IMR-90 (cell line): ENCODE data around the gene DAB1. TPM values are rescaled to one million over a fixed set of nuclear protein-coding genes. Genes with fewer than 3 reads are reported as not detected.

Source experiments
- ATAC-seq: fragments of 200-7000 bp; cut with Tn5 transposase; 2 replicates; pipeline ENCODE4 v1.9.1; 2020; ENCODE audit warnings: low read depth, mild to moderate bottlenecking, moderate library complexity
- BruUV-seq: library from RNA; stranded (reverse); fragments of 400-500 nt; replicated peaks from 2 replicates; lab custom pipeline; 2021; lab: Mats Ljungman, UMichigan
- CTCF ChIA-PET: fragments of 300-600 bp; formaldehyde crosslinking; extraction: SDS; loops from one replicate; lab custom pipeline; 2021; ENCODE audit warnings: antibody characterized with exemption; lab: Yijun Ruan, JAX
- POLR2A ChIA-PET: fragments of 300-600 bp; sonication (Branson Sonifier 250); formaldehyde crosslinking; loops from one replicate; lab custom pipeline; 2022; ENCODE audit warnings: antibody characterized with exemption; ENCODE audit not compliant: unreplicated experiment; lab: Charles Lee
- DNase-seq: peaks from one replicate; pipeline ENCODE4 v3.0.0; 2013
- H2AFZ ChIP-seq: replicated peaks from 2 replicates; pipeline ENCODE3; 2013; ENCODE audit warnings: low read length, mild to moderate bottlenecking; ENCODE audit not compliant: poor library complexity
- H2AK5ac ChIP-seq: 2 replicates; pipeline ENCODE4 v1.6.1; 2013; ENCODE audit warnings: low read depth, low read length, inconsistent platforms
- H2AK9ac ChIP-seq: replicated peaks from 2 replicates; pipeline ENCODE3; 2013; ENCODE audit warnings: mild to moderate bottlenecking, low read depth, low read length, moderate library complexity; ENCODE audit not compliant: poor library complexity
- H2BK120ac ChIP-seq: 2 replicates; pipeline ENCODE4 v1.6.1; 2013; ENCODE audit warnings: low read depth, low read length, inconsistent platforms
- H2BK15ac ChIP-seq: 3 replicates; pipeline ENCODE4 v1.6.1; 2013; ENCODE audit warnings: low read depth, low read length, inconsistent platforms
- H2BK20ac ChIP-seq: 2 replicates; pipeline ENCODE4 v1.6.1; 2013; ENCODE audit warnings: low read depth, mild to moderate bottlenecking, inconsistent platforms, low read length, moderate library complexity
- H2BK5ac ChIP-seq: 2 replicates; pipeline ENCODE4 v1.6.1; 2013; ENCODE audit warnings: mild to moderate bottlenecking, low read depth, low read length, inconsistent platforms; ENCODE audit not compliant: poor library complexity, severe bottlenecking
- H3K14ac ChIP-seq: replicated peaks from 2 replicates; pipeline ENCODE4 v1.6.1; 2013; ENCODE audit warnings: low read depth, low read length, inconsistent platforms
- H3K18ac ChIP-seq: 2 replicates; pipeline ENCODE4 v1.6.1; 2013; ENCODE audit warnings: low read depth, low read length, control low read depth
- H3K23ac ChIP-seq: 2 replicates; pipeline ENCODE4 v1.6.1; 2013; ENCODE audit warnings: low read depth, low read length, inconsistent platforms
- H3K27ac ChIP-seq: 2 replicates; pipeline ENCODE4 v1.5.1; 2013; ENCODE audit warnings: mild to moderate bottlenecking, control low read depth, low read length; ENCODE audit not compliant: insufficient read depth
- H3K27me3 ChIP-seq: 2 replicates; pipeline ENCODE4 v1.6.1; 2013; ENCODE audit warnings: low read length; ENCODE audit not compliant: control insufficient read depth, insufficient read depth
- H3K36me3 ChIP-seq: 2 replicates; pipeline ENCODE4 v1.6.1; 2013; ENCODE audit warnings: low read length, mixed read lengths; ENCODE audit not compliant: control insufficient read depth, insufficient read depth
- H3K4ac ChIP-seq: 2 replicates; pipeline ENCODE4 v1.6.1; 2013; ENCODE audit warnings: low read depth, low read length, inconsistent platforms
- H3K4me1 ChIP-seq: 2 replicates; pipeline ENCODE4 v1.6.1; 2013; ENCODE audit warnings: low read length, mixed read lengths; ENCODE audit not compliant: control insufficient read depth, insufficient read depth
- H3K4me2 ChIP-seq: 2 replicates; pipeline ENCODE4 v1.6.1; 2013; ENCODE audit warnings: low read depth, mild to moderate bottlenecking, control low read depth, low read length, moderate library complexity
- H3K4me3 ChIP-seq: 2 replicates; pipeline ENCODE4 v1.5.1; 2013; ENCODE audit warnings: low read depth, mild to moderate bottlenecking, control low read depth, low read length, moderate library complexity; ENCODE audit not compliant: insufficient read depth
- H3K56ac ChIP-seq: 2 replicates; pipeline ENCODE4 v1.6.1; 2013; ENCODE audit warnings: low read length, inconsistent platforms; ENCODE audit not compliant: insufficient read depth; ENCODE audit errors: extremely low read depth
- H3K79me1 ChIP-seq, 2 experiments: 2 replicates each; pipeline ENCODE4 v1.6.1; 2013; ENCODE audit warnings: low read length in 2 of 2, inconsistent platforms in 1 of 2, low read depth in 1 of 2
- H3K9ac ChIP-seq: 2 replicates; pipeline ENCODE4 v1.6.1; 2013; ENCODE audit warnings: low read depth, low read length, control low read depth
- H3K9me1 ChIP-seq: 2 replicates; pipeline ENCODE4 v1.6.1; 2013; ENCODE audit warnings: low read length, inconsistent platforms; ENCODE audit not compliant: insufficient read depth
- H3K9me3 ChIP-seq: 2 replicates; pipeline ENCODE4 v1.6.1; 2013; ENCODE audit warnings: low read length; ENCODE audit not compliant: control insufficient read depth, insufficient read depth
- H4K20me1 ChIP-seq: 2 replicates; pipeline ENCODE4 v1.6.1; 2013; ENCODE audit warnings: low read length, inconsistent platforms; ENCODE audit not compliant: insufficient read depth
- H4K5ac ChIP-seq: 2 replicates; pipeline ENCODE4 v1.6.1; 2013; ENCODE audit warnings: mild to moderate bottlenecking, low read depth, low read length, control low read depth
- H4K8ac ChIP-seq, 2 experiments: 2 replicates each; pipeline ENCODE4 v1.6.1; 2013; ENCODE audit warnings: low read depth in 2 of 2, low read length in 2 of 2, control low read depth in 1 of 2, inconsistent platforms in 1 of 2
- H4K91ac ChIP-seq: 2 replicates; pipeline ENCODE4 v1.6.1; 2013; ENCODE audit warnings: low read depth, low read length, inconsistent platforms; ENCODE audit not compliant: insufficient read depth
- SMC3 ChIP-seq: fragments of 150-350 bp; IDR thresholded peaks from 2 replicates; pipeline ENCODE4 v1.6.1; 2016; ENCODE audit warnings: low read depth, mild to moderate bottlenecking, antibody characterized with exemption, low read length, moderate library complexity
- WGBS, 2 experiments: methylation state at CpG; one replicate each; pipeline versions ENCODE4 v1.1.5 to v1.1.7; 2013; ENCODE audit warnings: missing lambda C conversion rate in 2 of 2; ENCODE audit not compliant: insufficient read length in 1 of 2; ENCODE audit errors: extremely low coverage in 2 of 2; 5-methylcytosine and 5-hydroxymethylcytosine counted together
- dilution Hi-C: fragments of 300-500 bp; cut with HindIII; formaldehyde crosslinking; loops from one replicate; pipeline ENCODE4 v1.14.3; 2018; ENCODE audit warnings: low sequenced_read_pairs; ENCODE audit not compliant: unreplicated experiment
- in situ Hi-C: fragments of 300-500 bp; cut with MboI; formaldehyde crosslinking; loops from 3 replicates; pipeline ENCODE4 v1.14.3; 2019; ENCODE audit warnings: low sequenced_read_pairs, inconsistent platforms, mixed read lengths
- intact Hi-C: fragments of 100-400 bp; cut with micrococcal nuclease; formaldehyde crosslinking; loops from 2 replicates; pipeline ENCODE4 v1.10.0; 2022
- polyA plus RNA-seq, 3 experiments: library from polyadenylated mRNA; depleted of rRNA; stranded (reverse); fragments of >200 nt; gene quantifications; 2 replicates each; pipeline ENCODE4 v1.2.3, GENCODE V29; 2012; ENCODE audit warnings: low replicate concordance in 1 of 3
- total RNA-seq: library from RNA; depleted of rRNA; stranded (reverse); fragments of >200 nt; gene quantifications from 2 replicates; pipeline ENCODE4 v1.2.3, GENCODE V29; 2012
- TF ChIP-seq, protein P1 (sequence below): fragments of 150-350 bp; IDR thresholded peaks from 2 replicates; pipeline ENCODE4 v1.6.1; 2016; ENCODE audit warnings: low read depth, mild to moderate bottlenecking, low read length, moderate library complexity, borderline replicate concordance

Gene DAB1
- total and polyA plus RNA-seq, 2 of the 4 experiments (the other 2 are of a cell fraction) = 0.18 to 0.41 TPM

DNA sequence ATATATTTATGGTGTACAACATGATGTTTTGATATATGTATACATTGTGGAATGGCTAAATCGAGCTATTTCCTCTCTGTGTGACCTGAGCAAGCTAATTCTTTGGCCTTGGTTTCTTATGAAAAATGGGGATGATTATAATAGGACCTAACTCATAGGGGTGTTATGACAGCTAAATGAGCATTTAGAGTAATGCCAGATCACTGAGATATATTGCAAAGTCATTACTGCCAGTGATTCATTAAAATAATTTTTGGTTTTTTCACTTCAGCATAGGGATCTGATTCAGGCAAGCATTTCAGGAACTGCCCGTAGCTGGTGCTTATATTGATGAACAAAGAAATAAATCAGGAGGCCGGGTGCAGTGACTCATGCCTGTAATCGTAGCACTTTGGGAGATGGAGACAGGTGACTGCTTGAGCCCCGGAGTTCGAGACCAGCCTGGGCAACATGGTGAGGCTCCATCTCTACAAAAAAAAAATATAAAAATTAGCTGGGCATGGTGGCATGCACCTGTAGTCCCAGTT is 30.7 kb downstream of the DAB1 start:
- intact Hi-C loops = no loop called here
- WGBS, 2 experiments = no CpG with 5 or more reads among the region's 6 CpGs
- CTCF ChIA-PET = no interaction called here

More for the DNA sequence above, 30.7 kb downstream of the DAB1 start:
- Histone ChIP-seq H3K4ac (no peak overlapping the region), H2AK5ac (no peak overlapping the region), H3K14ac (no peak overlapping the region), H3K27me3 (no peaks in the 10 kb centered on the region), H2AK9ac (no peak overlapping the region), H3K56ac (no peak overlapping the region), H3K4me3 (no peak overlapping the region), H3K4me1 (no peaks in the 10 kb centered on the region), H2AFZ (no peak overlapping the region), H2BK20ac (no peak overlapping the region), H3K27ac (no peak overlapping the region), H2BK120ac (no peak overlapping the region), H3K9ac (no peak overlapping the region), H3K18ac (no peak overlapping the region), H2BK5ac (no peak overlapping the region), H3K23ac (no peak overlapping the region), H3K36me3 (no peaks in the 10 kb centered on the region), H3K4me2 (no peak overlapping the region), H2BK15ac (no peak overlapping the region), H4K8ac (no peak overlapping the region), H3K79me1 (no peaks in the 10 kb centered on the region), H3K9me3 (no peaks in the 10 kb centered on the region), H4K20me1 (no peaks in the 10 kb centered on the region), H4K5ac (no peak overlapping the region), H3K9me1 (no peaks in the 10 kb centered on the region), H4K91ac (no peak overlapping the region)
- POLR2A ChIA-PET = no interaction called here
- no peak for TF ChIP-seq SMC3
- TF ChIP-seq, protein P1, sequence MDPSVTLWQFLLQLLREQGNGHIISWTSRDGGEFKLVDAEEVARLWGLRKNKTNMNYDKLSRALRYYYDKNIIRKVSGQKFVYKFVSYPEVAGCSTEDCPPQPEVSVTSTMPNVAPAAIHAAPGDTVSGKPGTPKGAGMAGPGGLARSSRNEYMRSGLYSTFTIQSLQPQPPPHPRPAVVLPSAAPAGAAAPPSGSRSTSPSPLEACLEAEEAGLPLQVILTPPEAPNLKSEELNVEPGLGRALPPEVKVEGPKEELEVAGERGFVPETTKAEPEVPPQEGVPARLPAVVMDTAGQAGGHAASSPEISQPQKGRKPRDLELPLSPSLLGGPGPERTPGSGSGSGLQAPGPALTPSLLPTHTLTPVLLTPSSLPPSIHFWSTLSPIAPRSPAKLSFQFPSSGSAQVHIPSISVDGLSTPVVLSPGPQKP = no peak
- no peak for DNase-seq
- in situ Hi-C loops (no loop called here), dilution Hi-C loops (no loop called here)
- no peak for ATAC-seq
- no TSS peak for BruUV-seq
